Sigmoid colon (tissue), 7 donors: Measurements from ENCODE around the gene CDC73. TPM values are rescaled to one million over a fixed set of nuclear protein-coding genes. Genes with fewer than 3 reads are reported as not detected.

Experiments used
- DNase-seq: peaks from one replicate; pipeline ENCODE4 v3.0.0-alpha.2; 2019
- H3K27ac ChIP-seq, 4 donors: fragments of 200-600 bp; sonication (generic); one replicate each; pipeline ENCODE4 v1.5.1; 2016 to 2019; ENCODE audit warnings: mild to moderate bottlenecking in 1 of 4
- H3K27me3 ChIP-seq, 3 donors: fragments of 200-600 bp; sonication (generic); one replicate each; pipeline ENCODE4 v1.5.1; 2019; ENCODE audit warnings: mild to moderate bottlenecking in 1 of 3
- H3K36me3 ChIP-seq, 4 donors: fragments of 200-600 bp; sonication (generic); one replicate each; pipeline ENCODE4 v1.5.1; 2016 to 2019
- H3K4me1 ChIP-seq, 4 donors: fragments of 200-600 bp; sonication (generic); one replicate each; pipeline ENCODE4 v1.5.1; 2017 to 2019
- H3K4me3 ChIP-seq, 4 donors: fragments of 200-600 bp; sonication (generic); one replicate each; pipeline ENCODE4 v1.5.1; 2017 to 2019; ENCODE audit warnings: mild to moderate bottlenecking in 2 of 4, moderate library complexity in 1 of 4
- H3K9me3 ChIP-seq, 4 donors: fragments of 200-600 bp in 3 of 4; sonication (generic) in 3 of 4; one replicate each; pipeline versions ENCODE4 v1.5.1 to v1.6.1; 2013 to 2019
- CTCF ChIP-seq, 4 experiments: fragments of 450-650 bp in 3 of 4; fragments of 200-600 bp in 1 of 4; IDR thresholded peaks; one replicate each; pipeline ENCODE4 v1.5.1; 2016 to 2019; ENCODE audit warnings: antibody characterized with exemption in 4 of 4, mild to moderate bottlenecking in 3 of 4, moderate library complexity in 2 of 4
- EP300 ChIP-seq, 4 donors: sonication (generic); formaldehyde crosslinking; IDR thresholded peaks; one replicate each; pipeline ENCODE4 v1.6.1; 2017; ENCODE audit warnings: antibody characterized with exemption in 4 of 4
- POLR2A ChIP-seq, 2 donors: fragments of 450-650 bp; IDR thresholded peaks; one replicate each; pipeline ENCODE4 v1.6.1; 2016; ENCODE audit warnings: antibody characterized with exemption in 2 of 2, mild to moderate bottlenecking in 2 of 2, moderate library complexity in 2 of 2
- POLR2AphosphoS5 ChIP-seq, 4 donors: sonication (generic); formaldehyde crosslinking; IDR thresholded peaks; one replicate each; pipeline ENCODE4 v1.6.1; 2017; ENCODE audit warnings: antibody characterized with exemption in 4 of 4
- WGBS, 2 donors: extraction: QIAGEN DNeasy Blood & Tissue Kit; methylation state at CpG; one replicate each; pipeline ENCODE4 v1.1.7; 2013; 5-methylcytosine and 5-hydroxymethylcytosine counted together
- intact Hi-C: fragments of 100-400 bp; cut with DNase I; formaldehyde crosslinking; loops from one replicate; pipeline ENCODE4 v1.15.1; 2023
- polyA plus RNA-seq, 3 donors: library from polyadenylated mRNA; stranded (reverse); fragments of 200-250 nt; gene quantifications; one replicate each; pipeline ENCODE4 v1.2.3, GENCODE V29; 2013
- total RNA-seq, 4 donors: library from RNA; depleted of rRNA; stranded (reverse); fragments of >200 nt; gene quantifications; one replicate each; pipeline ENCODE4 v1.1.0, GENCODE V29; 2016
- donor health status: healthy with polysubstance abuse.
- donor health status: Bipolar disorder and iron deficiency.
- donor health status: healthy.

Gene CDC73
- total and polyA plus RNA-seq, 7 donors: 13.2 to 72.4 (median 45.7) TPM

- H3K4me3 ChIP-seq: no peak overlapping the region
- H3K4me1 ChIP-seq: no peaks in the 10 kb centered on the region
- peaks cover 0 to 34% (median 2%) of the 10 kb centered on the region in 4 donors for H3K36me3 ChIP-seq
- intact Hi-C loops: no loop called here
- no peak for DNase-seq
- H3K9me3 ChIP-seq: no peaks in the 10 kb centered on the region
- TF ChIP-seq CTCF (IDR thresholded peaks at IDR 0.05) (no peak), POLR2A (IDR thresholded peaks at IDR 0.05) (no peak), EP300 (IDR thresholded peaks at IDR 0.05) (no peak), POLR2AphosphoS5 (IDR thresholded peaks at IDR 0.05) (no peak)
- H3K27me3 ChIP-seq: no peaks in the 10 kb centered on the region
- H3K27ac ChIP-seq: no peak overlapping the region
- 57 to 74% methylated on average over 1 of the region's 1 CpG for WGBS, 2 donors
Observed at GRCh38 chr1:193234530-193234929, 112.7 kb downstream of the CDC73 start.

- H3K4me1 ChIP-seq: no peaks in the 10 kb centered on the region
- H3K9me3 ChIP-seq: no peaks in the 10 kb centered on the region
- 86 to 91% methylated on average over 15 of the region's 15 CpGs for WGBS, 2 donors
- H3K4me3 ChIP-seq: no peak overlapping the region
- TF ChIP-seq POLR2AphosphoS5 (IDR thresholded peaks at IDR 0.05) (no peak), EP300 (IDR thresholded peaks at IDR 0.05) (no peak), CTCF (IDR thresholded peaks at IDR 0.05) (no peak), POLR2A (IDR thresholded peaks at IDR 0.05) (no peak)
- no peaks in the 10 kb centered on the region for H3K27me3 ChIP-seq
- H3K36me3 ChIP-seq: peaks cover 0 to 34% (median 2%) of the 10 kb centered on the region in 4 donors
- H3K27ac ChIP-seq: no peak overlapping the region
- intact Hi-C loops: no loop called here
- DNase-seq: no peak
Observed at GRCh38 chr1:193237381-193237978, 115.6 kb downstream of the CDC73 start.

GRCh38 chr1:193240609-193241008 lies 118.8 kb downstream of the CDC73 start:
- DNase-seq: no peak
- TF ChIP-seq POLR2A (IDR thresholded peaks at IDR 0.05) (no peak), EP300 (IDR thresholded peaks at IDR 0.05) (no peak), POLR2AphosphoS5 (IDR thresholded peaks at IDR 0.05) (no peak), CTCF (IDR thresholded peaks at IDR 0.05) (no peak)
- Histone ChIP-seq H3K4me3 (no peak overlapping the region), H3K9me3 (no peaks in the 10 kb centered on the region), H3K27ac (no peak overlapping the region), H3K27me3 (no peaks in the 10 kb centered on the region), H3K4me1 (no peaks in the 10 kb centered on the region), H3K36me3 (peaks cover 0 to 23% (median 0%) of the 10 kb centered on the region in 4 donors)
- WGBS, 2 donors: 92 to 99% methylated on average over 1 of the region's 1 CpG
- intact Hi-C loops: no loop called here

- H3K4me3 ChIP-seq: no peak overlapping the region
- WGBS, 2 donors: 87 to 95% methylated on average over 7 of the region's 7 CpGs
Observed at GRCh38 chr1:193241132-193241827, 119.4 kb downstream of the CDC73 start.

More at GRCh38 chr1:193241132-193241827, 119.4 kb downstream of the CDC73 start:
- Histone ChIP-seq H3K36me3 (peaks cover 0 to 16% (median 0%) of the 10 kb centered on the region in 4 donors), H3K9me3 (no peaks in the 10 kb centered on the region), H3K4me1 (no peaks in the 10 kb centered on the region), H3K27me3 (no peaks in the 10 kb centered on the region), H3K27ac (no peak overlapping the region)
- intact Hi-C loops: no loop called here
- no peak for DNase-seq
- TF ChIP-seq CTCF (IDR thresholded peaks at IDR 0.05) (peak in 1 of 4 experiments; percentile 9), EP300 (IDR thresholded peaks at IDR 0.05) (no peak)
